ENCODE data around the gene FRMD1. TPM values are rescaled to one million over a fixed set of nuclear protein-coding genes. Genes with fewer than 3 reads are reported as not detected.

Gene FRMD1
- total and polyA plus RNA-seq, 2 donors (not counting 1 experiment from before 2014, with no cell fraction given): not detected

DNA sequence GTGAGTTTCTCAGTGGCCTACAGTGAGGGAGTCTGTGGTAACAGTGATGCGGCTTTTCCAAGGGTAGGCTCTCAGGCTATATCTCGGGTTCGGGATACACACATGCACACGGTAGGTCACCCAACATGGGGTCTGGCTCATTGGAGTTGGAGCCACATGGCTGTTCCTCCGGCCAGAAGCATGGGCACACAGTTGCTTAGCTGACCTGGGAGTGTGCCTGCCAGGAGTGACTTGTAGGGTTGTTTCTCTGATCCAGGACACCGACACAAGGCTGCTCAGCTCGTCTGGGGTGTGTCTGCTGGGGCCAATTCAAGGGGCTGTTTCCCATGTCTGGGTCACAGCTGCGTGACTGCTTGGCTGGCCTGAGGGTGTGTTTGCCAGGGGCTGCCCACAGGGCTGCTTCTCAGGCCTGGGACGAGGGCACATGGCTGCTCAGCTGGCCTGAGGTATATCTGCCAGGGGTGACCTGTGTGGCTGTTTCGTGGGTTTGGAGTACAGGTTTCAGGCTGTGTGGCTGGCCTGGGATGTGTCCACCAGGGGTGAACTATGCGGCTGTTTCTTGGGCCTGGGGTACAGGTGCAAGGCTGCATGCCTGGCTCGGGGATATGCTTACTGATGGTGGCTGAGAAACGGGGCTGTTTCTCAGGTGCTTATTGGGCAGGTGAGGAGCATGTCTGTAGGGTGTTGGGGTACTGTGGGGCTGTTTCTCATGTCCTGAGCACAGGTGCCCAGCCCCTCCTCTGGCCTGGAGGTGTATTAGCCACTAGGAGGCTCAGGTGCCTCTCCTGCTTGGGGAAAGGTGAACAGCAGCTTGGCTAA is 66.4 kb downstream of the FRMD1 start:
- CTCF ChIA-PET: interaction anchor here (0.6 kb wide), 1 partner anchor 115 kb away, joined by 3 read pairs; no protein-coding TSS in a partner anchor
- Mint-ChIP-seq H3K4me3 (no peak overlapping the region), H3K4me1 (no peaks in the 10 kb centered on the region), H3K27me3 (peaks cover 5% of the 10 kb centered on the region), H3K27ac (no peak overlapping the region), H3K9me3 (ENCODE audit: insufficient read depth) (peaks cover 21% of the 10 kb centered on the region)
- Histone ChIP-seq H3K27ac (ENCODE audit: low read length in 2 of 2) (no peak overlapping the region), H3K79me2 (ENCODE audit: control insufficient read depth, insufficient read depth, low read length) (no peaks in the 10 kb centered on the region), H3K4me1 (ENCODE audit: control insufficient read depth in 2 of 2, insufficient read depth in 2 of 2, low read length in 2 of 2) (no peaks in the 10 kb centered on the region), H3K4me3 (ENCODE audit: control extremely low read depth in 1 of 5, extremely low read depth in 1 of 5, insufficient read depth in 1 of 5, low read depth in 2 of 5, low read length in 4 of 5) (no peak overlapping the region), H2AFZ (ENCODE audit: insufficient read depth, low read depth, low read length, poor library complexity, severe bottlenecking) (no peak overlapping the region), H3K36me3 (replicated peaks in 1 of 2; ENCODE audit: control extremely low read depth in 1 of 2, control insufficient read depth in 1 of 2, extremely low read depth in 1 of 2, insufficient read depth in 2 of 2, low read length in 1 of 2) (no peaks in the 10 kb centered on the region), H3K9me3 (ENCODE audit: control extremely low read depth in 1 of 3, control insufficient read depth in 2 of 3, insufficient read depth in 1 of 3, low read length in 2 of 3) (peaks cover 2 to 29% (median 21%) of the 10 kb centered on the region in 3 donors), H3K4me2 (replicated peaks; ENCODE audit: low read depth, low read length, poor library complexity, severe bottlenecking) (no peak overlapping the region), H4K20me1 (ENCODE audit: control insufficient read depth, insufficient read depth, low read length, poor library complexity, severe bottlenecking) (no peaks in the 10 kb centered on the region), H3K9ac (ENCODE audit: low read length) (no peak overlapping the region), H3K27me3 (replicated peaks in 1 of 4; ENCODE audit: control extremely low read depth in 1 of 4, control insufficient read depth in 3 of 4, insufficient read depth in 4 of 4, low read length in 3 of 4) (no peaks in the 10 kb centered on the region)
- POLR2A ChIA-PET: no interaction called here
- intact Hi-C loops (cut with micrococcal nuclease): no loop called here
- DNase-seq (no peak), ATAC-seq (ENCODE audit: low read depth) (no peak)
- TF ChIP-seq EZH2 (IDR thresholded peaks at IDR 0.05; ENCODE audit: borderline replicate concordance, insufficient read depth, low read depth, low read length, poor library complexity, severe bottlenecking): no peak
- TF ChIP-seq, protein P1, sequence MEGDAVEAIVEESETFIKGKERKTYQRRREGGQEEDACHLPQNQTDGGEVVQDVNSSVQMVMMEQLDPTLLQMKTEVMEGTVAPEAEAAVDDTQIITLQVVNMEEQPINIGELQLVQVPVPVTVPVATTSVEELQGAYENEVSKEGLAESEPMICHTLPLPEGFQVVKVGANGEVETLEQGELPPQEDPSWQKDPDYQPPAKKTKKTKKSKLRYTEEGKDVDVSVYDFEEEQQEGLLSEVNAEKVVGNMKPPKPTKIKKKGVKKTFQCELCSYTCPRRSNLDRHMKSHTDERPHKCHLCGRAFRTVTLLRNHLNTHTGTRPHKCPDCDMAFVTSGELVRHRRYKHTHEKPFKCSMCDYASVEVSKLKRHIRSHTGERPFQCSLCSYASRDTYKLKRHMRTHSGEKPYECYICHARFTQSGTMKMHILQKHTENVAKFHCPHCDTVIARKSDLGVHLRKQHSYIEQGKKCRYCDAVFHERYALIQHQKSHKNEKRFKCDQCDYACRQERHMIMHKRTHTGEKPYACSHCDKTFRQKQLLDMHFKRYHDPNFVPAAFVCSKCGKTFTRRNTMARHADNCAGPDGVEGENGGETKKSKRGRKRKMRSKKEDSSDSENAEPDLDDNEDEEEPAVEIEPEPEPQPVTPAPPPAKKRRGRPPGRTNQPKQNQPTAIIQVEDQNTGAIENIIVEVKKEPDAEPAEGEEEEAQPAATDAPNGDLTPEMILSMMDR (IDR thresholded peaks at IDR 0.05): no peak
- WGBS (ENCODE audit: insufficient coverage): 91% methylated on average over 12 of the region's 13 CpGs

- no peak for ATAC-seq (ENCODE audit: low read depth)
- H3K27ac Mint-ChIP-seq: no peak overlapping the region
- ChIA-PET POLR2A (no interaction called here), CTCF (no interaction called here)
- Histone ChIP-seq H3K79me2 (ENCODE audit: control insufficient read depth, insufficient read depth, low read length) (no peaks in the 10 kb centered on the region), H3K9me3 (ENCODE audit: control extremely low read depth in 1 of 3, control insufficient read depth in 2 of 3, insufficient read depth in 1 of 3, low read length in 2 of 3) (peaks cover 2 to 22% (median 21%) of the 10 kb centered on the region in 3 donors), H3K4me3 (ENCODE audit: control extremely low read depth in 1 of 5, extremely low read depth in 1 of 5, insufficient read depth in 1 of 5, low read depth in 2 of 5, low read length in 4 of 5) (no peak overlapping the region), H3K4me2 (replicated peaks; ENCODE audit: low read depth, low read length, poor library complexity, severe bottlenecking) (no peak overlapping the region), H3K4me1 (ENCODE audit: control insufficient read depth in 2 of 2, insufficient read depth in 2 of 2, low read length in 2 of 2) (no peaks in the 10 kb centered on the region), H3K27me3 (replicated peaks in 1 of 4; ENCODE audit: control extremely low read depth in 1 of 4, control insufficient read depth in 3 of 4, insufficient read depth in 4 of 4, low read length in 3 of 4) (no peaks in the 10 kb centered on the region), H4K20me1 (ENCODE audit: control insufficient read depth, insufficient read depth, low read length, poor library complexity, severe bottlenecking) (no peaks in the 10 kb centered on the region), H3K9ac (ENCODE audit: low read length) (no peak overlapping the region), H3K36me3 (replicated peaks in 1 of 2; ENCODE audit: control extremely low read depth in 1 of 2, control insufficient read depth in 1 of 2, extremely low read depth in 1 of 2, insufficient read depth in 2 of 2, low read length in 1 of 2) (no peaks in the 10 kb centered on the region), H3K27ac (ENCODE audit: low read length in 2 of 2) (no peak overlapping the region), H2AFZ (ENCODE audit: insufficient read depth, low read depth, low read length, poor library complexity, severe bottlenecking) (no peak overlapping the region)
- DNase-seq: no peak
- WGBS (ENCODE audit: insufficient coverage): no CpG with 5 or more reads among the region's 1 CpG
- H3K4me3 Mint-ChIP-seq: no peak overlapping the region
- H3K9me3 Mint-ChIP-seq (ENCODE audit: insufficient read depth): peaks cover 21% of the 10 kb centered on the region
- TF ChIP-seq, protein P1 (IDR thresholded peaks at IDR 0.05): no peak
- TF ChIP-seq EZH2 (IDR thresholded peaks at IDR 0.05; ENCODE audit: borderline replicate concordance, insufficient read depth, low read depth, low read length, poor library complexity, severe bottlenecking): no peak
- intact Hi-C loops (cut with micrococcal nuclease): no loop called here
- no peaks in the 10 kb centered on the region for H3K4me1 Mint-ChIP-seq
- peaks cover 5% of the 10 kb centered on the region for H3K27me3 Mint-ChIP-seq
Measured at GRCh38 chr6:168011291-168011690, 67.7 kb downstream of the FRMD1 start.
